ENCODE data around the gene FTSJ3. TPM values are rescaled to one million over a fixed set of nuclear protein-coding genes. Genes with fewer than 3 reads are reported as not detected.

Gene FTSJ3
- total and polyA plus RNA-seq, 10 of the 15 experiments (the other 5 are each of a cell fraction or from before 2014, with no cell fraction given) = 17.2 to 79.2 (median 50.4) TPM

GRCh38 chr17:63836811-63837210, 9.3 kb upstream of the FTSJ3 start:
- CTCF ChIA-PET = interaction anchor here (1.4 kb wide), 1 partner anchor 9 kb away, joined by 6 read pairs; no protein-coding TSS in a partner anchor
- Histone ChIP-seq H3K9me3 (replicated peaks; ENCODE audit: control insufficient read depth, insufficient read depth, low read length) (no peaks in the 10 kb centered on the region), H4K20me1 (ENCODE audit: control insufficient read depth, insufficient read depth) (no peaks in the 10 kb centered on the region), H3K9ac (ENCODE audit: control insufficient read depth, insufficient read depth, low read length) (no peak overlapping the region), H3K4me2 (ENCODE audit: control insufficient read depth, insufficient read depth) (no peak overlapping the region), H3K27ac (ENCODE audit: control insufficient read depth, insufficient read depth) (no peak overlapping the region), H2AFZ (ENCODE audit: control insufficient read depth, low read depth, low read length) (no peak overlapping the region), H3K4me3 (no peak overlapping the region), H3K27me3 (replicated peaks in 1 of 2; ENCODE audit: control insufficient read depth in 2 of 2, insufficient read depth in 2 of 2, low read length in 1 of 2) (no peaks in the 10 kb centered on the region), H3K4me1 (ENCODE audit: control insufficient read depth, insufficient read depth, low read length) (peaks cover 14% of the 10 kb centered on the region), H3K79me2 (ENCODE audit: control insufficient read depth, insufficient read depth, low read length) (peaks cover 41% of the 10 kb centered on the region), H3K36me3 (ENCODE audit: control insufficient read depth in 2 of 2, insufficient read depth in 2 of 2, low read length in 1 of 2) (peaks cover 24 to 30% of the 10 kb centered on the region in 2 experiments; a peak in 3 of 4 replicates)
- in situ Hi-C loops (cut with MboI) (loop anchor here (25.0 kb wide), 1 partner anchor 400 kb away; the partner anchor contains the start of gene CYB561), intact Hi-C loops (cut with micrococcal nuclease; ENCODE audit: unreplicated experiment) (no loop called here)
- TF ChIP-seq, protein P1, sequence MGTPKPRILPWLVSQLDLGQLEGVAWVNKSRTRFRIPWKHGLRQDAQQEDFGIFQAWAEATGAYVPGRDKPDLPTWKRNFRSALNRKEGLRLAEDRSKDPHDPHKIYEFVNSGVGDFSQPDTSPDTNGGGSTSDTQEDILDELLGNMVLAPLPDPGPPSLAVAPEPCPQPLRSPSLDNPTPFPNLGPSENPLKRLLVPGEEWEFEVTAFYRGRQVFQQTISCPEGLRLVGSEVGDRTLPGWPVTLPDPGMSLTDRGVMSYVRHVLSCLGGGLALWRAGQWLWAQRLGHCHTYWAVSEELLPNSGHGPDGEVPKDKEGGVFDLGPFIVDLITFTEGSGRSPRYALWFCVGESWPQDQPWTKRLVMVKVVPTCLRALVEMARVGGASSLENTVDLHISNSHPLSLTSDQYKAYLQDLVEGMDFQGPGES (IDR thresholded peaks at IDR 0.05) = no peak
- TF ChIP-seq PRDM15 (CRISPR knock-in tag; IDR thresholded peaks at IDR 0.05) (no peak), ASH2L (IDR thresholded peaks at IDR 0.05; ENCODE audit: borderline replicate concordance, low read depth) (no peak), FOXM1 (IDR thresholded peaks at IDR 0.05; ENCODE audit: low read depth, low read length) (no peak), BMI1 (IDR thresholded peaks at IDR 0.05; ENCODE audit: borderline replicate concordance) (no peak), ZBTB40 (IDR thresholded peaks at IDR 0.05; ENCODE audit: borderline replicate concordance) (no peak)
- TF ChIP-seq, protein P2, sequence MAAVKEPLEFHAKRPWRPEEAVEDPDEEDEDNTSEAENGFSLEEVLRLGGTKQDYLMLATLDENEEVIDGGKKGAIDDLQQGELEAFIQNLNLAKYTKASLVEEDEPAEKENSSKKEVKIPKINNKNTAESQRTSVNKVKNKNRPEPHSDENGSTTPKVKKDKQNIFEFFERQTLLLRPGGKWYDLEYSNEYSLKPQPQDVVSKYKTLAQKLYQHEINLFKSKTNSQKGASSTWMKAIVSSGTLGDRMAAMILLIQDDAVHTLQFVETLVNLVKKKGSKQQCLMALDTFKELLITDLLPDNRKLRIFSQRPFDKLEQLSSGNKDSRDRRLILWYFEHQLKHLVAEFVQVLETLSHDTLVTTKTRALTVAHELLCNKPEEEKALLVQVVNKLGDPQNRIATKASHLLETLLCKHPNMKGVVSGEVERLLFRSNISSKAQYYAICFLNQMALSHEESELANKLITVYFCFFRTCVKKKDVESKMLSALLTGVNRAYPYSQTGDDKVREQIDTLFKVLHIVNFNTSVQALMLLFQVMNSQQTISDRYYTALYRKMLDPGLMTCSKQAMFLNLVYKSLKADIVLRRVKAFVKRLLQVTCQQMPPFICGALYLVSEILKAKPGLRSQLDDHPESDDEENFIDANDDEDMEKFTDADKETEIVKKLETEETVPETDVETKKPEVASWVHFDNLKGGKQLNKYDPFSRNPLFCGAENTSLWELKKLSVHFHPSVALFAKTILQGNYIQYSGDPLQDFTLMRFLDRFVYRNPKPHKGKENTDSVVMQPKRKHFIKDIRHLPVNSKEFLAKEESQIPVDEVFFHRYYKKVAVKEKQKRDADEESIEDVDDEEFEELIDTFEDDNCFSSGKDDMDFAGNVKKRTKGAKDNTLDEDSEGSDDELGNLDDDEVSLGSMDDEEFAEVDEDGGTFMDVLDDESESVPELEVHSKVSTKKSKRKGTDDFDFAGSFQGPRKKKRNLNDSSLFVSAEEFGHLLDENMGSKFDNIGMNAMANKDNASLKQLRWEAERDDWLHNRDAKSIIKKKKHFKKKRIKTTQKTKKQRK (IDR thresholded peaks at IDR 0.05; ENCODE audit: low read depth, low read length) = no peak
- 98% methylated on average over 7 of the region's 7 CpGs for WGBS (ENCODE audit: insufficient coverage, insufficient replicate concordance, low lambda C conversion rate, missing lambda C conversion rate)
- POLR2A ChIA-PET = interaction anchor here (0.9 kb wide), 1 partner anchor 9 kb away, joined by 3 read pairs; no protein-coding TSS in a partner anchor
- DNase-seq (ENCODE audit: low read depth, low spot score) = no peak
- RAD21 ChIA-PET (ENCODE audit: unreplicated experiment) = no interaction called here
- FAIRE-seq = no peak
- no TSS peak for BruUV-seq (replicated peaks)
- no peak for ATAC-seq
- SMC1A ChIA-PET (ENCODE audit: uncharacterized antibody, unreplicated experiment) = interaction anchor here (2.2 kb wide), 1 partner anchor 8 kb away, joined by 5 read pairs; no protein-coding TSS in a partner anchor
